ENCODE measurements around the gene MIGA1. TPM values are rescaled to one million over a fixed set of nuclear protein-coding genes. Genes with fewer than 3 reads are reported as not detected.

Gene MIGA1
- total and polyA plus RNA-seq, 8 donors = 1.5 to 11.0 (median 7.4) TPM

DNA sequence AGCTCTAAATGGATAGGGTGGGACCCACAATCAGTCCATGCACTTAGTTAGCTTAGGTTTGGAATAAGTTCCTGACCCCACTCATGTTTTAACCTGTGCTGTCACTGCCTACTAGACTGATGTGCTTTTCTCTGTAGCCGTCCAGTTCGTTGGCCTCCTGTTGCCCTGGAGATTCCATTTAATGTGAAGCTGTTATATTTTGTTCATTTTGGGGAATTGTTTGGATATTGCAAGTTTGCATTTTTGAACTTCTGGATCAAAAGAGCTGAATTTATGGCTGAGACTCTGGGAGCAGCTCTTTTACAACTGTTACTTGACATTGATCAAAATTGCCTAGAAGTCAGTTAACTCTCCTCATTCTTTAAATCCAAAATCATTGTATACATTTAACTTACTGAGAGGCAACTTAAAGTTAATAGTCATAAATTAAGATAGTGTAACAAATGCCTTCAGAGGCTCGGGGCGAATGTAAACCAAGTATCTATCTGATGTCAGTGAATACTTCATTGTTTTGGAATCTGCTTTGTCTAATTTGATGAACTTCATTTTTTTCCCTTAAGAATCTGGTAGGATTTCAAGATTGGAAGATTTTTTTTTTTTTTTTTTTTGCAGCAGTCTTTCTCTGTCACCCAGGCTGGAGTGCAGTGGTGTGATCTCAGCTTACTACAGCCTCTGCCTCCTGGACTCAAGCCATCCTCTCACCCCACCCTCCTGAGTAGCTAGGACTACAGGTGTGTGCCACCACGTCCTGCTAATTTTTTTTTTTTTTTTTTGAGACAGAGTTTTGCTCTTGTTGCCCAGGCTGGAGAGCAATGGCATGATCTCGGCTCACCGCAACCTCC lies 38.1 kb downstream of the MIGA1 start:
- intact Hi-C loops (cut with DNase I) = no loop called here
- FAIRE-seq (no peak), ATAC-seq (no peak), DNase-seq (no peak)
- 87 to 93% methylated on average over 7 of the region's 7 CpGs for WGBS, 2 donors
- H3K36me3 ChIP-seq = peaks cover 0 to 10% (median 0%) of the 10 kb centered on the region in 3 donors
- TF ChIP-seq, protein P1, sequence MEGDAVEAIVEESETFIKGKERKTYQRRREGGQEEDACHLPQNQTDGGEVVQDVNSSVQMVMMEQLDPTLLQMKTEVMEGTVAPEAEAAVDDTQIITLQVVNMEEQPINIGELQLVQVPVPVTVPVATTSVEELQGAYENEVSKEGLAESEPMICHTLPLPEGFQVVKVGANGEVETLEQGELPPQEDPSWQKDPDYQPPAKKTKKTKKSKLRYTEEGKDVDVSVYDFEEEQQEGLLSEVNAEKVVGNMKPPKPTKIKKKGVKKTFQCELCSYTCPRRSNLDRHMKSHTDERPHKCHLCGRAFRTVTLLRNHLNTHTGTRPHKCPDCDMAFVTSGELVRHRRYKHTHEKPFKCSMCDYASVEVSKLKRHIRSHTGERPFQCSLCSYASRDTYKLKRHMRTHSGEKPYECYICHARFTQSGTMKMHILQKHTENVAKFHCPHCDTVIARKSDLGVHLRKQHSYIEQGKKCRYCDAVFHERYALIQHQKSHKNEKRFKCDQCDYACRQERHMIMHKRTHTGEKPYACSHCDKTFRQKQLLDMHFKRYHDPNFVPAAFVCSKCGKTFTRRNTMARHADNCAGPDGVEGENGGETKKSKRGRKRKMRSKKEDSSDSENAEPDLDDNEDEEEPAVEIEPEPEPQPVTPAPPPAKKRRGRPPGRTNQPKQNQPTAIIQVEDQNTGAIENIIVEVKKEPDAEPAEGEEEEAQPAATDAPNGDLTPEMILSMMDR (IDR thresholded peaks at IDR 0.05) = no peak
- H3K27me3 ChIP-seq = no peaks in the 10 kb centered on the region
- no peak overlapping the region for H3K27ac ChIP-seq
- no peak overlapping the region for H3K4me3 ChIP-seq
- no peaks in the 10 kb centered on the region for H3K9me3 ChIP-seq
- H3K4me1 ChIP-seq = no peaks in the 10 kb centered on the region

DNA sequence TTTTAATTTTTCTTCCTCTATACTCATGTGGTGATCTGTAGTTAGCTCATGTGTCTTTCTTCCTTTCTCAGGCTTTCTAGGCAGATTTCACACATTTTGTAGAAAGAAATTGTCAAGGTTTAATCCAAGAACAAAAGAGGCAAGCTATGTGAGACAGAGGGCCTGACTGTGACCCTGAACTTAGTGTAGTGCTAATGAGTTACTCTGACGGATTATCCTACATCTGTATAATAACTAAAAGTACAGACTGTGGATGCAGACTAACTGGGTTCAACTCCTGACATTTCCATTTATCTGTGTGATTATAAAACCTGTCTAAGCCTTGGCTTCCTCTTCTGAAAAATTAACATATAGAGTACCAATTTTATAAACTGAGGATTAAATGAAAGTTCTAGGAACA lies 40.7 kb downstream of the MIGA1 start:
- FAIRE-seq = no peak
- TF ChIP-seq, protein P1 (IDR thresholded peaks at IDR 0.05) = no peak
- intact Hi-C loops (cut with DNase I) = loop anchor here in 1 of 3 donors (10.0 kb wide), 1 partner anchor 295 kb away; no protein-coding TSS in a partner anchor
- no peaks in the 10 kb centered on the region for H3K9me3 ChIP-seq
- no peak for DNase-seq
- H3K4me1 ChIP-seq = peaks cover 0 to 5% (median 0%) of the 10 kb centered on the region in 3 donors
- ATAC-seq = no peak
- peaks cover 0 to 7% (median 0%) of the 10 kb centered on the region in 3 donors for H3K36me3 ChIP-seq
- no peak overlapping the region for H3K27ac ChIP-seq
- 81 to 83% methylated on average over 1 of the region's 1 CpG for WGBS, 2 donors
- no peak overlapping the region for H3K4me3 ChIP-seq
- H3K27me3 ChIP-seq = no peaks in the 10 kb centered on the region

DNA sequence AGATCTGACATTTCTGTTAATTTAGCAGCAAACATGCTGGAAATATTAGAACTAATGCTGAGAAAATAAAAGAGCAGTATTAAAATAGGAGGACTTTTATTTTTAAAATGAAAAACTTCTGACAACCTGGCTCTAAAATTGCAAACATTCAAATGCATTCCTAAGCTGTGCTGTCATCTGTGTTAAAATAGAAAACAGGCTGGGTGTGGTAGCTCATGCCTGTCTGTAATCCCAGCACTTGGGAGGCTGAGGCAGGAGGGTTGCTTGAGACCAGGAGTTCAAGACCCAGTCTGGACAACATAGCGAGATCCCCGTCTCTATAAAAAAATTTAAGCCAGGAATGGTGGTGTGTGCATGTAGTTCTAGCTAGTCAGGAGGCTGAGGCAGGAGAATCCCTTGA lies 44.6 kb downstream of the MIGA1 start:
- Histone ChIP-seq H3K27ac (no peak overlapping the region), H3K4me3 (no peak overlapping the region), H3K9me3 (no peaks in the 10 kb centered on the region), H3K36me3 (peaks cover 0 to 7% (median 0%) of the 10 kb centered on the region in 3 donors), H3K27me3 (no peaks in the 10 kb centered on the region), H3K4me1 (peaks cover 0 to 12% (median 0%) of the 10 kb centered on the region in 3 donors)
- TF ChIP-seq, protein P1 (IDR thresholded peaks at IDR 0.05) = no peak
- no peak for DNase-seq
- FAIRE-seq = no peak
- whole genome bisulfite sequencing, 2 donors = 85 to 93% methylated on average over 2 of the region's 2 CpGs
- ATAC-seq = peak in 3 of 4 donors; percentile 21 to 55 (median 46)
- intact Hi-C loops (cut with DNase I) = loop anchor here in 1 of 3 donors (10.0 kb wide), 1 partner anchor 291 kb away; no protein-coding TSS in a partner anchor

DNA sequence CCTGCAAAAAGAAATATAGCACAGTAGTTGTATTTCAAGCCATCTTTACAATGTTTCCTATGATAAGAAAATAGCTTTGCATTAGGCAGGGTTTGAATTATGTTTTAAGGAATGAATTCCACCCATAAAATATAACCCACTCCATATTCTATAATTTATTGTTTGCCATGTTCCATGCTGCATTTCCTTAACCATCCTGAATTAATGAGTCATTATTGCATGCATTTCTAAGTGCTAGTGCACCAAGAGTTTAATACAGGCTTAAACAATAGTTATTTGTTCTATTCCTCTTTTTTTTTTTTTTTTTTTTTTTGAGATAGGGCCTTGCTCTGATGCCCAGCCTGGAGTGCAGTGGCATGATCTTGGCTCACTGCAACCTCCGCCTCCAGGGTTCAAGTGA lies 45.2 kb downstream of the MIGA1 start:
- TF ChIP-seq, protein P1 (IDR thresholded peaks at IDR 0.05) = no peak
- WGBS, 2 donors = 96 to 100% methylated on average over 1 of the region's 1 CpG
- Histone ChIP-seq H3K27ac (no peak overlapping the region), H3K4me3 (no peak overlapping the region), H3K36me3 (peaks cover 0 to 4% (median 0%) of the 10 kb centered on the region in 3 donors), H3K27me3 (no peaks in the 10 kb centered on the region), H3K9me3 (no peaks in the 10 kb centered on the region), H3K4me1 (peaks cover 0 to 12% (median 0%) of the 10 kb centered on the region in 3 donors)
- ATAC-seq = peak in 2 of 4 donors; percentile 8 to 16
- no peak for DNase-seq
- intact Hi-C loops (cut with DNase I) = loop anchor here in 1 of 3 donors (10.0 kb wide), 1 partner anchor 290 kb away; no protein-coding TSS in a partner anchor
- FAIRE-seq = no peak
